PC-9 (cell line): ENCODE results near the gene STXBP5L. TPM values are rescaled to one million over a fixed set of nuclear protein-coding genes. Genes with fewer than 3 reads are reported as not detected.

Source experiments
- BruUV-seq: library from RNA; stranded (reverse); fragments of 400-500 nt; replicated peaks from 2 replicates; lab custom pipeline; 2021; lab: Mats Ljungman, UMichigan
- CTCF ChIA-PET: fragments of 300-600 bp; sonication (Branson Sonifier 250); formaldehyde crosslinking; loops from one replicate; lab custom pipeline; 2022; ENCODE audit warnings: antibody characterized with exemption; lab: Charles Lee
- POLR2A ChIA-PET: fragments of 300-600 bp; sonication (Branson Sonifier 250); formaldehyde crosslinking; loops from one replicate; lab custom pipeline; 2022; ENCODE audit warnings: antibody characterized with exemption; ENCODE audit not compliant: unreplicated experiment; lab: Charles Lee
- DNase-seq, 2 experiments: peaks; one replicate each; pipeline versions ENCODE4 v3.0.0 to v3.0.0-alpha.2; 2015 to 2022; ENCODE audit warnings: mixed read lengths in 1 of 2
- H2AFZ ChIP-seq: fragments of 200-600 bp; sonication (generic); 2 replicates; pipeline ENCODE4 v1.8.1; 2017; ENCODE audit warnings: antibody characterized with exemption
- H3F3A ChIP-seq: fragments of 200-600 bp; sonication (generic); 2 replicates; pipeline ENCODE4 v1.8.1; 2017; ENCODE audit warnings: antibody characterized with exemption, mild to moderate bottlenecking, low read depth; ENCODE audit not compliant: insufficient read depth
- H3K27ac ChIP-seq: fragments of 200-600 bp; sonication (generic); 2 replicates; pipeline ENCODE4 v1.6.1; 2016; ENCODE audit warnings: mixed run types
- H3K27me3 ChIP-seq: fragments of 200-600 bp; sonication (generic); 2 replicates; pipeline ENCODE4 v1.6.1; 2016; ENCODE audit warnings: low read depth, mixed run types; ENCODE audit not compliant: insufficient read depth
- H3K36me3 ChIP-seq: fragments of 200-600 bp; sonication (generic); 2 replicates; pipeline ENCODE4 v1.6.1; 2016; ENCODE audit warnings: low read depth, mixed run types
- H3K4me1 ChIP-seq: fragments of 200-600 bp; sonication (generic); replicated peaks from 2 replicates; pipeline ENCODE4 v1.6.1; 2016; ENCODE audit warnings: mixed run types; ENCODE audit not compliant: insufficient read depth
- H3K4me2 ChIP-seq: fragments of 200-600 bp; sonication (generic); 2 replicates; pipeline ENCODE4 v1.6.1; 2017; ENCODE audit warnings: mixed run types
- H3K4me3 ChIP-seq: fragments of 200-600 bp; sonication (generic); 2 replicates; pipeline ENCODE4 v1.6.1; 2016; ENCODE audit warnings: mixed run types
- H3K79me2 ChIP-seq: fragments of 200-600 bp; sonication (generic); 2 replicates; pipeline ENCODE4 v1.6.1; 2017; ENCODE audit warnings: low read depth, mixed run types
- H3K9me2 ChIP-seq: fragments of 200-600 bp; sonication (generic); 2 replicates; pipeline ENCODE4 v1.8.1; 2017; ENCODE audit warnings: mild to moderate bottlenecking; ENCODE audit not compliant: insufficient read depth
- H3K9me3 ChIP-seq: fragments of 200-600 bp; sonication (generic); 2 replicates; pipeline ENCODE4 v1.8.1; 2016; ENCODE audit warnings: low read depth; ENCODE audit not compliant: insufficient read depth
- H4K20me1 ChIP-seq: fragments of 200-600 bp; sonication (generic); 2 replicates; pipeline ENCODE4 v1.8.1; 2017; ENCODE audit not compliant: insufficient read depth
- CTCF ChIP-seq: fragments of 200-600 bp; sonication (generic); conservative IDR thresholded peaks from 2 replicates; pipeline ENCODE4 v1.6.1; 2017; ENCODE audit warnings: mixed run types, antibody characterized with exemption, mild to moderate bottlenecking, moderate library complexity
- EZH2 ChIP-seq: fragments of 200-600 bp; sonication (generic); IDR thresholded peaks from 2 replicates; pipeline ENCODE4 v1.8.0; 2017; ENCODE audit warnings: antibody characterized with exemption, low read depth
- intact Hi-C: fragments of 100-400 bp; cut with micrococcal nuclease; formaldehyde crosslinking; loops from one replicate; pipeline ENCODE4 v1.10.0; 2022; ENCODE audit not compliant: unreplicated experiment
- total RNA-seq: library from RNA; stranded (reverse); gene quantifications from 2 replicates; pipeline ENCODE4 v1.2.3, GENCODE V29; 2021

The STXBP5L gene
- total RNA-seq, 1 experiment from 2014 or later, result not detected

- no peaks in the 10 kb centered on the region for H3K79me2 ChIP-seq
- no peak for DNase-seq
- no peaks in the 10 kb centered on the region for H3K9me3 ChIP-seq
- H3K27me3 ChIP-seq, result no peaks in the 10 kb centered on the region
- H3K9me2 ChIP-seq, result no peaks in the 10 kb centered on the region
- no peaks in the 10 kb centered on the region for H3F3A ChIP-seq
- TF ChIP-seq EZH2, result no peak
- no peak overlapping the region for H3K4me3 ChIP-seq
- no peaks in the 10 kb centered on the region for H3K36me3 ChIP-seq
- no peaks in the 10 kb centered on the region for H3K4me1 ChIP-seq
- H3K4me2 ChIP-seq, result no peak overlapping the region
- H2AFZ ChIP-seq, result 0 out of 2 replicates have a peak overlapping the region, but pooled peaks have one; percentile 39
- intact Hi-C loops, result no loop called here
- no peaks in the 10 kb centered on the region for H4K20me1 ChIP-seq
- ChIA-PET CTCF (no interaction called here), POLR2A (interaction anchor here (0.6 kb wide), 1 partner anchor 16 kb away, joined by 8 read pairs; no protein-coding TSS in a partner anchor)
- no peak overlapping the region for H3K27ac ChIP-seq
- BruUV-seq, result no TSS peak
Measured at GRCh38 chr3:121064121-121064520, 156.1 kb downstream of the STXBP5L start.

- Histone ChIP-seq H3F3A (no peaks in the 10 kb centered on the region), H3K27me3 (no peaks in the 10 kb centered on the region; the same call in 1 of the 2 replicates), H3K4me1 (no peaks in the 10 kb centered on the region), H3K79me2 (no peaks in the 10 kb centered on the region), H3K36me3 (no peaks in the 10 kb centered on the region), H3K4me2 (no peak overlapping the region), H3K9me2 (no peaks in the 10 kb centered on the region), H3K4me3 (no peak overlapping the region), H3K27ac (no peak overlapping the region), H2AFZ (no peak overlapping the region), H3K9me3 (no peaks in the 10 kb centered on the region), H4K20me1 (no peaks in the 10 kb centered on the region)
- CTCF ChIA-PET, result no interaction called here
- POLR2A ChIA-PET, result interaction anchor here (0.7 kb wide), 1 partner anchor 1167 kb away, joined by 4 read pairs; no protein-coding TSS in a partner anchor
- DNase-seq, result no peak
- no peak for TF ChIP-seq CTCF
- TF ChIP-seq EZH2, result no peak
- BruUV-seq, result no TSS peak
- intact Hi-C loops, result no loop called here
Measured at GRCh38 chr3:121072133-121072532, 164.1 kb downstream of the STXBP5L start.

GRCh38 chr3:121073011-121073410 is 165.0 kb downstream of the STXBP5L start:
- no peaks in the 10 kb centered on the region for H3K9me2 ChIP-seq
- H3K36me3 ChIP-seq, result no peaks in the 10 kb centered on the region

More at GRCh38 chr3:121073011-121073410, 165.0 kb downstream of the STXBP5L start:
- H3K4me2 ChIP-seq, result no peak overlapping the region
- H3K4me1 ChIP-seq, result no peaks in the 10 kb centered on the region
- no peaks in the 10 kb centered on the region for H3K79me2 ChIP-seq
- H3F3A ChIP-seq, result no peaks in the 10 kb centered on the region
- CTCF ChIA-PET, result no interaction called here
- no peaks in the 10 kb centered on the region; the same call in 1 of the 2 replicates for H3K27me3 ChIP-seq
- intact Hi-C loops, result no loop called here
- H3K27ac ChIP-seq, result no peak overlapping the region
- no peak overlapping the region for H3K4me3 ChIP-seq
- no peak overlapping the region for H2AFZ ChIP-seq
- no peak for TF ChIP-seq CTCF
- no peak for TF ChIP-seq EZH2
- BruUV-seq, result no TSS peak
- no peak for DNase-seq
- H4K20me1 ChIP-seq, result no peaks in the 10 kb centered on the region
- POLR2A ChIA-PET, result no interaction called here
- no peaks in the 10 kb centered on the region for H3K9me3 ChIP-seq
